ENCODE measurements around the gene FCHSD2.
"Not testable (repeated sequence)": the region's sequence is repeated elsewhere in the genome, so short reads cannot be mapped to it uniquely, and the experiment has no call there.

FCHSD2 gene

GRCh38 chr11:72831521-72832300, 310.4 kb downstream of the FCHSD2 start:
- peak; percentile 51 for DNase-seq (ENCODE audit: insufficient read length, low spot score)
- FAIRE-seq, result no peak
- TF ChIP-seq CTCF (IDR thresholded peaks at IDR 0.05; ENCODE audit: insufficient read depth, missing control alignments), result peak; percentile 98

GRCh38 chr11:72829884-72830533, 312.1 kb downstream of the FCHSD2 start:
- DNase-seq (ENCODE audit: insufficient read length, low spot score) (no peak), FAIRE-seq (no peak)
- no peak for TF ChIP-seq CTCF (IDR thresholded peaks at IDR 0.05; ENCODE audit: insufficient read depth, missing control alignments)

- FAIRE-seq (no peak), DNase-seq (ENCODE audit: insufficient read length, low spot score) (no peak)
- no peak for TF ChIP-seq CTCF (IDR thresholded peaks at IDR 0.05; ENCODE audit: insufficient read depth, missing control alignments)
Observed at GRCh38 chr11:72829178-72829577, 312.9 kb downstream of the FCHSD2 start.

- FAIRE-seq (no peak), DNase-seq (ENCODE audit: insufficient read length, low spot score) (no peak)
- no peak for TF ChIP-seq CTCF (IDR thresholded peaks at IDR 0.05; ENCODE audit: insufficient read depth, missing control alignments)
Observed at GRCh38 chr11:72828692-72829101, 313.4 kb downstream of the FCHSD2 start.

- FAIRE-seq (no peak), DNase-seq (ENCODE audit: insufficient read length, low spot score) (no peak)
- TF ChIP-seq CTCF (IDR thresholded peaks at IDR 0.05; ENCODE audit: insufficient read depth, missing control alignments), result no peak
Observed at GRCh38 chr11:72828081-72828567, 314.0 kb downstream of the FCHSD2 start.

GRCh38 chr11:72827656-72828055, 314.5 kb downstream of the FCHSD2 start:
- not testable (repeated sequence) for FAIRE-seq; DNase-seq (ENCODE audit: insufficient read length, low spot score)

GRCh38 chr11:72826942-72827480, 315.1 kb downstream of the FCHSD2 start:
- TF ChIP-seq CTCF (IDR thresholded peaks at IDR 0.05; ENCODE audit: insufficient read depth, missing control alignments), result no peak
- FAIRE-seq (no peak), DNase-seq (ENCODE audit: insufficient read length, low spot score) (no peak)
